GM23338 (cell line): Measurements from ENCODE around the gene TECTA.

Experiments
- CREB1 ChIP-seq: fragments of 250-450 bp; sonication (Bioruptor Pico); IDR thresholded peaks from 2 replicates; pipeline ENCODE4 v1.5.0; 2020; ENCODE audit warnings: low read depth, mild to moderate bottlenecking, moderate library complexity
- EZH2 ChIP-seq: fragments of 200-600 bp; sonication (generic); IDR thresholded peaks from one replicate; pipeline ENCODE4 v1.8.0; 2017; ENCODE audit warnings: antibody characterized with exemption, mild to moderate bottlenecking, low read depth; ENCODE audit not compliant: unreplicated experiment
- EZH2phosphoT487 ChIP-seq: fragments of 200-600 bp; sonication (generic); IDR thresholded peaks from one replicate; pipeline ENCODE4 v1.8.1; 2018; ENCODE audit warnings: antibody characterized with exemption; ENCODE audit not compliant: unreplicated experiment
- JUNB ChIP-seq: IDR thresholded peaks from one replicate; pipeline ENCODE4 v1.6.1; 2016; ENCODE audit warnings: antibody characterized with exemption; ENCODE audit not compliant: unreplicated experiment
- NANOG ChIP-seq: IDR thresholded peaks from 2 replicates; pipeline ENCODE4 v1.6.1; 2016; ENCODE audit warnings: antibody characterized with exemption, borderline replicate concordance
- POLR2AphosphoS5 ChIP-seq: IDR thresholded peaks from 2 replicates; pipeline ENCODE4 v1.6.1; 2016; ENCODE audit warnings: antibody characterized with exemption, low read depth
- ZNF114 ChIP-seq: fragments of 250-450 bp; sonication (Bioruptor Pico); IDR thresholded peaks from 2 replicates; pipeline ENCODE4 v1.5.0; 2020; ENCODE audit warnings: mild to moderate bottlenecking, moderate library complexity
- ZNF331 ChIP-seq: fragments of 250-450 bp; sonication (Bioruptor Pico); IDR thresholded peaks from 2 replicates; pipeline ENCODE4 v1.5.0; 2020; ENCODE audit warnings: low read depth, mild to moderate bottlenecking, moderate library complexity
- TF ChIP-seq, protein P1 (sequence below), 2 experiments: fragments of 200-600 bp in 1 of 2; sonication (generic) in 1 of 2; conservative IDR thresholded peaks; 2 replicates each; pipeline versions ENCODE4 v1.5.1 to v1.6.1; 2016 to 2017; ENCODE audit warnings: antibody characterized with exemption in 2 of 2, low read depth in 2 of 2, mild to moderate bottlenecking in 2 of 2, moderate library complexity in 1 of 2
- TF ChIP-seq, protein P2 (sequence below): IDR thresholded peaks from one replicate; pipeline ENCODE4 v1.6.1; 2018; ENCODE audit warnings: antibody characterized with exemption; ENCODE audit not compliant: unreplicated experiment
- TF ChIP-seq, protein P3 (sequence below): IDR thresholded peaks from 2 replicates; pipeline ENCODE4 v1.6.1; 2016; ENCODE audit warnings: antibody characterized with exemption

DNA sequence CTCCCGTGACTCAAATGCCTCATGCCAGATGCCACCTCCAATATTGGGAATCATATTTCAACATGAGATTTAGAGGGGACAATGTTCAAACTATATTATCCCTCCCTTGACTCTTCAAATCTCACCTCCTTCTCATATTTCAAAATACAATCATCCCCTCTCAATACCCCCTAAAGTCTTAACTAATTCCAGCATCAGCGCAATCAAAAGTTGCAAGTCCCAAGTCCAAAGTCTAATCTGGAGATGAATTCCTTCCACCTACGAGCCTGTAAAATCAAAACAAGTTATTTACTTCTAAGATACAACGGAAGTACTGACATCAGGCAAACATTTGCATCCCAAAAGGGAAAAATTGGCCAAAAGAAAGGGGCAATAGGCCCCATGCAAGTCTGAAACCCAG lies 124.3 kb downstream of the TECTA start:
- no peak for TF ChIP-seq ZNF114 (CRISPR knock-in tag)
- TF ChIP-seq, protein P1, sequence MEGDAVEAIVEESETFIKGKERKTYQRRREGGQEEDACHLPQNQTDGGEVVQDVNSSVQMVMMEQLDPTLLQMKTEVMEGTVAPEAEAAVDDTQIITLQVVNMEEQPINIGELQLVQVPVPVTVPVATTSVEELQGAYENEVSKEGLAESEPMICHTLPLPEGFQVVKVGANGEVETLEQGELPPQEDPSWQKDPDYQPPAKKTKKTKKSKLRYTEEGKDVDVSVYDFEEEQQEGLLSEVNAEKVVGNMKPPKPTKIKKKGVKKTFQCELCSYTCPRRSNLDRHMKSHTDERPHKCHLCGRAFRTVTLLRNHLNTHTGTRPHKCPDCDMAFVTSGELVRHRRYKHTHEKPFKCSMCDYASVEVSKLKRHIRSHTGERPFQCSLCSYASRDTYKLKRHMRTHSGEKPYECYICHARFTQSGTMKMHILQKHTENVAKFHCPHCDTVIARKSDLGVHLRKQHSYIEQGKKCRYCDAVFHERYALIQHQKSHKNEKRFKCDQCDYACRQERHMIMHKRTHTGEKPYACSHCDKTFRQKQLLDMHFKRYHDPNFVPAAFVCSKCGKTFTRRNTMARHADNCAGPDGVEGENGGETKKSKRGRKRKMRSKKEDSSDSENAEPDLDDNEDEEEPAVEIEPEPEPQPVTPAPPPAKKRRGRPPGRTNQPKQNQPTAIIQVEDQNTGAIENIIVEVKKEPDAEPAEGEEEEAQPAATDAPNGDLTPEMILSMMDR (conservative IDR thresholded peaks at IDR 0.05; ENCODE audit: low read depth in 2 of 2), result no peak
- no peak for TF ChIP-seq EZH2phosphoT487
- no peak for TF ChIP-seq EZH2
- no peak for TF ChIP-seq POLR2AphosphoS5
- TF ChIP-seq JUNB, result no peak
- TF ChIP-seq, protein P2, sequence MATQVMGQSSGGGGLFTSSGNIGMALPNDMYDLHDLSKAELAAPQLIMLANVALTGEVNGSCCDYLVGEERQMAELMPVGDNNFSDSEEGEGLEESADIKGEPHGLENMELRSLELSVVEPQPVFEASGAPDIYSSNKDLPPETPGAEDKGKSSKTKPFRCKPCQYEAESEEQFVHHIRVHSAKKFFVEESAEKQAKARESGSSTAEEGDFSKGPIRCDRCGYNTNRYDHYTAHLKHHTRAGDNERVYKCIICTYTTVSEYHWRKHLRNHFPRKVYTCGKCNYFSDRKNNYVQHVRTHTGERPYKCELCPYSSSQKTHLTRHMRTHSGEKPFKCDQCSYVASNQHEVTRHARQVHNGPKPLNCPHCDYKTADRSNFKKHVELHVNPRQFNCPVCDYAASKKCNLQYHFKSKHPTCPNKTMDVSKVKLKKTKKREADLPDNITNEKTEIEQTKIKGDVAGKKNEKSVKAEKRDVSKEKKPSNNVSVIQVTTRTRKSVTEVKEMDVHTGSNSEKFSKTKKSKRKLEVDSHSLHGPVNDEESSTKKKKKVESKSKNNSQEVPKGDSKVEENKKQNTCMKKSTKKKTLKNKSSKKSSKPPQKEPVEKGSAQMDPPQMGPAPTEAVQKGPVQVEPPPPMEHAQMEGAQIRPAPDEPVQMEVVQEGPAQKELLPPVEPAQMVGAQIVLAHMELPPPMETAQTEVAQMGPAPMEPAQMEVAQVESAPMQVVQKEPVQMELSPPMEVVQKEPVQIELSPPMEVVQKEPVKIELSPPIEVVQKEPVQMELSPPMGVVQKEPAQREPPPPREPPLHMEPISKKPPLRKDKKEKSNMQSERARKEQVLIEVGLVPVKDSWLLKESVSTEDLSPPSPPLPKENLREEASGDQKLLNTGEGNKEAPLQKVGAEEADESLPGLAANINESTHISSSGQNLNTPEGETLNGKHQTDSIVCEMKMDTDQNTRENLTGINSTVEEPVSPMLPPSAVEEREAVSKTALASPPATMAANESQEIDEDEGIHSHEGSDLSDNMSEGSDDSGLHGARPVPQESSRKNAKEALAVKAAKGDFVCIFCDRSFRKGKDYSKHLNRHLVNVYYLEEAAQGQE, result no peak
- TF ChIP-seq NANOG, result no peak
- TF ChIP-seq, protein P3, sequence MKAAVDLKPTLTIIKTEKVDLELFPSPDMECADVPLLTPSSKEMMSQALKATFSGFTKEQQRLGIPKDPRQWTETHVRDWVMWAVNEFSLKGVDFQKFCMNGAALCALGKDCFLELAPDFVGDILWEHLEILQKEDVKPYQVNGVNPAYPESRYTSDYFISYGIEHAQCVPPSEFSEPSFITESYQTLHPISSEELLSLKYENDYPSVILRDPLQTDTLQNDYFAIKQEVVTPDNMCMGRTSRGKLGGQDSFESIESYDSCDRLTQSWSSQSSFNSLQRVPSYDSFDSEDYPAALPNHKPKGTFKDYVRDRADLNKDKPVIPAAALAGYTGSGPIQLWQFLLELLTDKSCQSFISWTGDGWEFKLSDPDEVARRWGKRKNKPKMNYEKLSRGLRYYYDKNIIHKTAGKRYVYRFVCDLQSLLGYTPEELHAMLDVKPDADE, result no peak
- no peak for TF ChIP-seq CREB1 (CRISPR knock-in tag)
- TF ChIP-seq ZNF331, result no peak
